Loucy (cell line): Measurements from ENCODE around the gene PCNP.

ENCODE experiments used
- CTCF ChIP-seq: fragments of 200-600 bp; sonication (generic); conservative IDR thresholded peaks from 2 replicates; pipeline ENCODE4 v1.5.1; 2014; ENCODE audit warnings: mild to moderate bottlenecking, antibody characterized with exemption, low read length
- EZH2phosphoT487 ChIP-seq: fragments of 200-600 bp; IDR thresholded peaks from 2 replicates; pipeline ENCODE4 v1.6.1; 2018; ENCODE audit warnings: antibody characterized with exemption, mild to moderate bottlenecking, moderate library complexity, borderline replicate concordance

DNA sequence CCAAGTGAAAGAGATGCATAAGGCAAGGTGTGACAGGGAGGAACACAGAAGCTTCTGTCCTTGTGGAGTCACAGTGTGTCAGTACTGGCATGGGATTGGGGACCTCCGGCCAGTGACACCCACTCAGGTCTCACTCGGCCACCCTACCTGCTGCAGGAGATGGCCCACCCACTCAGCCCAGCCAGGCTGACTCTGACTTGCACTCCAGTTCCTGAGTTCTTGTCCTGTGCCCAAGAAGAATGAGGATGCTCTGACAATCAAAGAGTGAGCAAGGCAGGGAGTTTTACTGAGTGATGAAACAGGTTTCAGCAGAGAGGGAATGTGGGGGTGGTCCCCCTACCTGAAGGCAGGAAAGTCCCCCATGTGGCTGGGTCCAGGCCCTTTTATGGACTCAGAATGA, 50.9 kb downstream of the PCNP start:
- TF ChIP-seq CTCF (no peak), EZH2phosphoT487 (no peak)
